Measurements from ENCODE around the gene NCAM2.
"Not testable (repeated sequence)": the region's sequence is repeated elsewhere in the genome, so short reads cannot be mapped to it uniquely, and the experiment has no call there.

NCAM2 gene

GRCh38 chr21:21146587-21147373 is 148.6 kb downstream of the NCAM2 start:
- Histone ChIP-seq H3K4me3 (ENCODE audit: low read depth, low read length) (no peak overlapping the region), H3K4me1 (ENCODE audit: control insufficient read depth, insufficient read depth, low read length, unreplicated experiment) (no peaks in the 10 kb centered on the region), H3K79me2 (ENCODE audit: control insufficient read depth, insufficient read depth, low read length, unreplicated experiment) (no peaks in the 10 kb centered on the region), H3K36me3 (ENCODE audit: insufficient read depth, low read length) (no peaks in the 10 kb centered on the region), H3K27ac (ENCODE audit: low read depth, low read length) (no peak overlapping the region), H2AFZ (ENCODE audit: low read length, unreplicated experiment) (no peak overlapping the region), H3K27me3 (ENCODE audit: insufficient read depth, low read length) (no peaks in the 10 kb centered on the region)

- Histone ChIP-seq H3K27ac (ENCODE audit: low read depth, low read length) (no peak overlapping the region), H2AFZ (ENCODE audit: low read length, unreplicated experiment) (no peak overlapping the region), H3K4me3 (ENCODE audit: low read depth, low read length) (no peak overlapping the region), H3K79me2 (ENCODE audit: control insufficient read depth, insufficient read depth, low read length, unreplicated experiment) (no peaks in the 10 kb centered on the region), H3K27me3 (ENCODE audit: insufficient read depth, low read length) (no peaks in the 10 kb centered on the region), H3K36me3 (ENCODE audit: insufficient read depth, low read length) (no peaks in the 10 kb centered on the region), H3K4me1 (ENCODE audit: control insufficient read depth, insufficient read depth, low read length, unreplicated experiment) (no peaks in the 10 kb centered on the region)
Observed at GRCh38 chr21:21147374-21147745, 149.2 kb downstream of the NCAM2 start.

DNA sequence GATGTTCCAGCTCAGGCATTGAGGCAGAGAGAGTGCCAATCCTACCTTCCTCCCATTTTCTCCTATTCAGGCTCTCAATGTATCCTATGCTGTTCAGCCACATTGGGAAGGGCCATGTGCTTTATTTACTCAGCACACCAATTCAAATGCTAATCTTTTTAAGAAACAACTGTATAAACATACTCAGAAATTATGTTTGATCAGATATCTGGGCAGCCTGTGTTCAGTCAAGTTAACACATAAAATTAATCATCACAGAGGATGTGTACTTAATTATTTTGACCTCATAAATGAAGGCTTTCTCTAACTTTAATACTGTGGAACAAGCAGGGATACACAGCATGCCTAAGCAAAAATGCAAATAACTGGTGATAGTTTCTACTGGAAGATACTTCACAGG is 149.8 kb downstream of the NCAM2 start:
- Histone ChIP-seq H3K27me3 (ENCODE audit: insufficient read depth, low read length) (no peaks in the 10 kb centered on the region), H3K79me2 (ENCODE audit: control insufficient read depth, insufficient read depth, low read length, unreplicated experiment) (no peaks in the 10 kb centered on the region), H3K4me3 (ENCODE audit: low read depth, low read length) (no peak overlapping the region), H3K36me3 (ENCODE audit: insufficient read depth, low read length) (no peaks in the 10 kb centered on the region), H3K4me1 (ENCODE audit: control insufficient read depth, insufficient read depth, low read length, unreplicated experiment) (no peaks in the 10 kb centered on the region), H2AFZ (ENCODE audit: low read length, unreplicated experiment) (no peak overlapping the region), H3K27ac (ENCODE audit: low read depth, low read length) (no peak overlapping the region)

- Histone ChIP-seq H3K4me3 (ENCODE audit: low read depth, low read length) (no peak overlapping the region), H2AFZ (ENCODE audit: low read length, unreplicated experiment) (no peak overlapping the region), H3K27me3 (ENCODE audit: insufficient read depth, low read length) (no peaks in the 10 kb centered on the region), H3K4me1 (ENCODE audit: control insufficient read depth, insufficient read depth, low read length, unreplicated experiment) (no peaks in the 10 kb centered on the region), H3K79me2 (ENCODE audit: control insufficient read depth, insufficient read depth, low read length, unreplicated experiment) (no peaks in the 10 kb centered on the region), H3K27ac (ENCODE audit: low read depth, low read length) (no peak overlapping the region), H3K36me3 (ENCODE audit: insufficient read depth, low read length) (no peaks in the 10 kb centered on the region)
Observed at GRCh38 chr21:21148514-21148913, 150.3 kb downstream of the NCAM2 start.

DNA sequence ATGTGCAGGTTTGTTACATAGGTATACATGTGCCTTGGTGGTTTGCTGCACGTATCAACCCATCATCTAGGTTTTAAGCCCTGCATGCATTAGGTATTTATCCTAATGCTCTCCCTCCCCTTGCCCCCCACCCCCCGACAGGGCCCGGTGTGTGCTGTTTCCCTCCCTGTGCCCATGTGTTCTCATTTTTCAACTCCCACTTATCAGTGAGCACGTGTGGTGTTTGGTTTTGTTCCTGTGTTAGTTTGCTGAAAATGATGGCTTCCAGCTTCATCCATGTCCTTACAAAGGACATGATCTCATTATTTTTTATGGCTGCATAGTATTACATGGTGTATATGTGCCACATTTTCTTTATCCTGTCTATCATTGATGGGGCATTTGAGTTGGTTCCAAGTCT is 151.2 kb downstream of the NCAM2 start:
- H3K27ac ChIP-seq (ENCODE audit: low read depth, low read length); H3K27me3 ChIP-seq (ENCODE audit: insufficient read depth, low read length); H3K4me3 ChIP-seq (ENCODE audit: low read depth, low read length); H3K4me1 ChIP-seq (ENCODE audit: control insufficient read depth, insufficient read depth, low read length, unreplicated experiment); H3K36me3 ChIP-seq (ENCODE audit: insufficient read depth, low read length); H2AFZ ChIP-seq (ENCODE audit: low read length, unreplicated experiment); H3K79me2 ChIP-seq (ENCODE audit: control insufficient read depth, insufficient read depth, low read length, unreplicated experiment): not testable (repeated sequence)

- no peak overlapping the region for H3K4me3 ChIP-seq (ENCODE audit: low read depth, low read length)
- H2AFZ ChIP-seq (ENCODE audit: low read length, unreplicated experiment), result no peak overlapping the region
- no peaks in the 10 kb centered on the region for H3K79me2 ChIP-seq (ENCODE audit: control insufficient read depth, insufficient read depth, low read length, unreplicated experiment)
Observed at GRCh38 chr21:21151231-21151630, 153.0 kb downstream of the NCAM2 start.

GRCh38 chr21:21156397-21156796 is 158.2 kb downstream of the NCAM2 start:
- Histone ChIP-seq H3K79me2 (ENCODE audit: control insufficient read depth, insufficient read depth, low read length, unreplicated experiment) (no peaks in the 10 kb centered on the region), H2AFZ (ENCODE audit: low read length, unreplicated experiment) (no peak overlapping the region), H3K36me3 (ENCODE audit: insufficient read depth, low read length) (no peaks in the 10 kb centered on the region), H3K4me1 (ENCODE audit: control insufficient read depth, insufficient read depth, low read length, unreplicated experiment) (peaks cover 2% of the 10 kb centered on the region), H3K27me3 (ENCODE audit: insufficient read depth, low read length) (no peaks in the 10 kb centered on the region), H3K27ac (ENCODE audit: low read depth, low read length) (no peak overlapping the region), H3K4me3 (ENCODE audit: low read depth, low read length) (no peak overlapping the region)

More at GRCh38 chr21:21151231-21151630, 153.0 kb downstream of the NCAM2 start:
- Histone ChIP-seq H3K4me1 (ENCODE audit: control insufficient read depth, insufficient read depth, low read length, unreplicated experiment) (no peaks in the 10 kb centered on the region), H3K27ac (ENCODE audit: low read depth, low read length) (no peak overlapping the region), H3K36me3 (ENCODE audit: insufficient read depth, low read length) (no peaks in the 10 kb centered on the region), H3K27me3 (ENCODE audit: insufficient read depth, low read length) (no peaks in the 10 kb centered on the region)

DNA sequence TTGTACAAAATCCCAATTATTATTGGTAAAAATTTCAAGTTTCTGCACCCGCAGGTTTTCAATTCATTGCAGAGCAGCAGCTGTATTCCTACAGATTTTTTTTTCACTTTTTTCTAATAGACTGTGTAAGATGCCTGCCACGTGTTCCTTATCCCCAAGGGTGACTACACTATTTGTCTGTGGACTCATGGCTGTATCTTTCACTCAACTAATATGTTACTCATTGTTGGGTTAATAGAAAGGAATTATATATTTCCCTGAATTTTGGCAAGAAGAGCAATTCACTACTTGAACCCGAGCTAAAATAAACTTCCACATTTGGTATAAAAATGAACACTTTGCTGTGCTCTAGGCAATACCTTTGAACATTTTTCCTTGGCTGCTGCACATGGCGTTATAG is 158.7 kb downstream of the NCAM2 start:
- Histone ChIP-seq H3K36me3 (ENCODE audit: insufficient read depth, low read length) (no peaks in the 10 kb centered on the region), H3K79me2 (ENCODE audit: control insufficient read depth, insufficient read depth, low read length, unreplicated experiment) (no peaks in the 10 kb centered on the region), H3K27ac (ENCODE audit: low read depth, low read length) (no peak overlapping the region), H2AFZ (ENCODE audit: low read length, unreplicated experiment) (no peak overlapping the region), H3K4me3 (ENCODE audit: low read depth, low read length) (no peak overlapping the region), H3K4me1 (ENCODE audit: control insufficient read depth, insufficient read depth, low read length, unreplicated experiment) (peaks cover 2% of the 10 kb centered on the region), H3K27me3 (ENCODE audit: insufficient read depth, low read length) (no peaks in the 10 kb centered on the region)

GRCh38 chr21:21158376-21158918 is 160.2 kb downstream of the NCAM2 start:
- H2AFZ ChIP-seq (ENCODE audit: low read length, unreplicated experiment), result no peak overlapping the region
- no peaks in the 10 kb centered on the region for H3K79me2 ChIP-seq (ENCODE audit: control insufficient read depth, insufficient read depth, low read length, unreplicated experiment)
- no peaks in the 10 kb centered on the region for H3K27me3 ChIP-seq (ENCODE audit: insufficient read depth, low read length)
- H3K4me3 ChIP-seq (ENCODE audit: low read depth, low read length), result no peak overlapping the region
- H3K27ac ChIP-seq (ENCODE audit: low read depth, low read length), result no peak overlapping the region
- peaks cover 2% of the 10 kb centered on the region for H3K4me1 ChIP-seq (ENCODE audit: control insufficient read depth, insufficient read depth, low read length, unreplicated experiment)
- no peaks in the 10 kb centered on the region for H3K36me3 ChIP-seq (ENCODE audit: insufficient read depth, low read length)

- Histone ChIP-seq H3K36me3 (ENCODE audit: insufficient read depth, low read length) (no peaks in the 10 kb centered on the region), H3K27ac (ENCODE audit: low read depth, low read length) (no peak overlapping the region), H3K27me3 (ENCODE audit: insufficient read depth, low read length) (no peaks in the 10 kb centered on the region), H3K4me1 (ENCODE audit: control insufficient read depth, insufficient read depth, low read length, unreplicated experiment) (peaks cover 2% of the 10 kb centered on the region), H3K4me3 (ENCODE audit: low read depth, low read length) (no peak overlapping the region), H2AFZ (ENCODE audit: low read length, unreplicated experiment) (no peak overlapping the region), H3K79me2 (ENCODE audit: control insufficient read depth, insufficient read depth, low read length, unreplicated experiment) (no peaks in the 10 kb centered on the region)
Observed at GRCh38 chr21:21159253-21159899, 161.2 kb downstream of the NCAM2 start.

- Histone ChIP-seq H3K27me3 (ENCODE audit: insufficient read depth, low read length) (no peaks in the 10 kb centered on the region), H3K36me3 (ENCODE audit: insufficient read depth, low read length) (no peaks in the 10 kb centered on the region), H3K4me3 (ENCODE audit: low read depth, low read length) (no peak overlapping the region), H3K27ac (ENCODE audit: low read depth, low read length) (no peak overlapping the region), H3K4me1 (ENCODE audit: control insufficient read depth, insufficient read depth, low read length, unreplicated experiment) (peaks cover 9% of the 10 kb centered on the region), H2AFZ (ENCODE audit: low read length, unreplicated experiment) (no peak overlapping the region), H3K79me2 (ENCODE audit: control insufficient read depth, insufficient read depth, low read length, unreplicated experiment) (no peaks in the 10 kb centered on the region)
Observed at GRCh38 chr21:21162786-21163185, 164.6 kb downstream of the NCAM2 start.
